HEK293 (cell line): ENCODE measurements around the gene TM6SF1.

ENCODE experiments used
- KLF10 ChIP-seq: fragments of 450-650 bp; IDR thresholded peaks from 2 replicates; pipeline ENCODE4 v1.5.1; 2018; ENCODE audit warnings: missing biosample characterization, mild to moderate bottlenecking, missing genetic modification characterization
- MEIS1 ChIP-seq: sonication (generic); formaldehyde crosslinking; IDR thresholded peaks from 2 replicates; pipeline ENCODE4 v1.8.1; 2022; ENCODE audit warnings: missing genetic modification reagents, mild to moderate bottlenecking, borderline replicate concordance
- OVOL3 ChIP-seq: fragments of 450-650 bp; formaldehyde crosslinking; IDR thresholded peaks from 2 replicates; pipeline ENCODE4 v1.5.1; 2016; ENCODE audit warnings: missing biosample characterization, missing genetic modification characterization
- RBAK ChIP-seq: fragments of 450-650 bp; formaldehyde crosslinking; IDR thresholded peaks from 2 replicates; pipeline ENCODE4 v1.5.1; 2016; ENCODE audit warnings: missing biosample characterization, missing genetic modification characterization
- SETDB1 ChIP-seq: IDR thresholded peaks from one replicate; pipeline ENCODE4 v1.6.1; 2017; ENCODE audit warnings: mild to moderate bottlenecking, low read length, moderate library complexity, mixed read lengths; ENCODE audit not compliant: insufficient read length
- ZEB2 ChIP-seq: fragments of 450-650 bp; formaldehyde crosslinking; IDR thresholded peaks from 2 replicates; pipeline ENCODE4 v1.5.1; 2016; ENCODE audit warnings: missing biosample characterization, missing genetic modification characterization
- ZFP41 ChIP-seq: fragments of 450-650 bp; formaldehyde crosslinking; IDR thresholded peaks from 2 replicates; pipeline ENCODE4 v1.5.1; 2016; ENCODE audit warnings: missing biosample characterization, missing genetic modification characterization, borderline replicate concordance
- ZNF114 ChIP-seq: fragments of 450-650 bp; formaldehyde crosslinking; IDR thresholded peaks from 2 replicates; pipeline ENCODE4 v1.5.0; 2017; ENCODE audit warnings: missing biosample characterization, missing genetic modification characterization
- ZNF132 ChIP-seq: fragments of 450-650 bp; formaldehyde crosslinking; IDR thresholded peaks from 2 replicates; pipeline ENCODE4 v1.5.1; 2017; ENCODE audit warnings: missing biosample characterization, missing genetic modification characterization, borderline replicate concordance
- ZNF26 ChIP-seq: fragments of 450-650 bp; formaldehyde crosslinking; IDR thresholded peaks from 2 replicates; pipeline ENCODE4 v1.5.1; 2016; ENCODE audit warnings: missing biosample characterization, missing genetic modification characterization
- ZNF274 ChIP-seq, 2 experiments: fragments of 200-500 bp in 1 of 2; fragments of 450-650 bp in 1 of 2; sonication (Bioruptor generic) in 1 of 2; formaldehyde crosslinking in 1 of 2; IDR thresholded peaks; 2 replicates each; pipeline versions ENCODE4 v1.5.1 to v1.6.1; 2014 to 2016; ENCODE audit warnings: borderline replicate concordance in 1 of 2, inconsistent platforms in 1 of 2, low read length in 1 of 2, missing biosample characterization in 1 of 2, missing genetic modification characterization in 1 of 2
- ZNF362 ChIP-seq: fragments of 450-650 bp; formaldehyde crosslinking; IDR thresholded peaks from 2 replicates; pipeline ENCODE4 v1.5.1; 2016; ENCODE audit warnings: missing biosample characterization, missing genetic modification characterization
- ZNF366 ChIP-seq: fragments of 450-650 bp; formaldehyde crosslinking; conservative IDR thresholded peaks from 2 replicates; pipeline ENCODE4 v1.5.1; 2016; ENCODE audit warnings: missing biosample characterization, missing genetic modification characterization
- ZNF391 ChIP-seq: fragments of 450-650 bp; formaldehyde crosslinking; IDR thresholded peaks from 2 replicates; pipeline ENCODE4 v1.5.1; 2016; ENCODE audit warnings: low read depth, missing biosample characterization, missing genetic modification characterization, borderline replicate concordance
- ZNF449 ChIP-seq: fragments of 450-650 bp; formaldehyde crosslinking; IDR thresholded peaks from 2 replicates; pipeline ENCODE4 v1.5.1; 2017; ENCODE audit warnings: missing biosample characterization, mild to moderate bottlenecking, missing genetic modification characterization, moderate library complexity
- ZNF514 ChIP-seq: fragments of 450-650 bp; formaldehyde crosslinking; IDR thresholded peaks from 2 replicates; pipeline ENCODE4 v1.5.1; 2016; ENCODE audit warnings: missing biosample characterization, missing genetic modification characterization
- ZNF585B ChIP-seq: fragments of 450-650 bp; formaldehyde crosslinking; IDR thresholded peaks from 2 replicates; pipeline ENCODE4 v1.5.1; 2016; ENCODE audit warnings: missing biosample characterization, missing genetic modification characterization
- ZNF670 ChIP-seq: fragments of 450-650 bp; formaldehyde crosslinking; IDR thresholded peaks from 2 replicates; pipeline ENCODE4 v1.5.1; 2016; ENCODE audit warnings: missing biosample characterization, missing genetic modification characterization, low read depth
- TF ChIP-seq, protein P1 (sequence below): fragments of 450-650 bp; formaldehyde crosslinking; IDR thresholded peaks from 2 replicates; pipeline ENCODE4 v1.5.1; 2016; ENCODE audit warnings: missing biosample characterization, missing genetic modification characterization
- TF ChIP-seq, protein P2 (sequence below): fragments of 450-650 bp; IDR thresholded peaks from 2 replicates; pipeline ENCODE4 v1.5.1; 2018; ENCODE audit warnings: missing biosample characterization, mild to moderate bottlenecking, missing genetic modification characterization
- TF ChIP-seq, protein P3 (sequence below): fragments of 450-650 bp; formaldehyde crosslinking; conservative IDR thresholded peaks from 2 replicates; pipeline ENCODE4 v1.5.1; 2016; ENCODE audit warnings: low read depth, missing biosample characterization, missing genetic modification characterization

Gene TM6SF1

GRCh38 chr15:83061680-83062079 lies 45.8 kb upstream of the TM6SF1 start (continued):
- TF ChIP-seq, protein P1, sequence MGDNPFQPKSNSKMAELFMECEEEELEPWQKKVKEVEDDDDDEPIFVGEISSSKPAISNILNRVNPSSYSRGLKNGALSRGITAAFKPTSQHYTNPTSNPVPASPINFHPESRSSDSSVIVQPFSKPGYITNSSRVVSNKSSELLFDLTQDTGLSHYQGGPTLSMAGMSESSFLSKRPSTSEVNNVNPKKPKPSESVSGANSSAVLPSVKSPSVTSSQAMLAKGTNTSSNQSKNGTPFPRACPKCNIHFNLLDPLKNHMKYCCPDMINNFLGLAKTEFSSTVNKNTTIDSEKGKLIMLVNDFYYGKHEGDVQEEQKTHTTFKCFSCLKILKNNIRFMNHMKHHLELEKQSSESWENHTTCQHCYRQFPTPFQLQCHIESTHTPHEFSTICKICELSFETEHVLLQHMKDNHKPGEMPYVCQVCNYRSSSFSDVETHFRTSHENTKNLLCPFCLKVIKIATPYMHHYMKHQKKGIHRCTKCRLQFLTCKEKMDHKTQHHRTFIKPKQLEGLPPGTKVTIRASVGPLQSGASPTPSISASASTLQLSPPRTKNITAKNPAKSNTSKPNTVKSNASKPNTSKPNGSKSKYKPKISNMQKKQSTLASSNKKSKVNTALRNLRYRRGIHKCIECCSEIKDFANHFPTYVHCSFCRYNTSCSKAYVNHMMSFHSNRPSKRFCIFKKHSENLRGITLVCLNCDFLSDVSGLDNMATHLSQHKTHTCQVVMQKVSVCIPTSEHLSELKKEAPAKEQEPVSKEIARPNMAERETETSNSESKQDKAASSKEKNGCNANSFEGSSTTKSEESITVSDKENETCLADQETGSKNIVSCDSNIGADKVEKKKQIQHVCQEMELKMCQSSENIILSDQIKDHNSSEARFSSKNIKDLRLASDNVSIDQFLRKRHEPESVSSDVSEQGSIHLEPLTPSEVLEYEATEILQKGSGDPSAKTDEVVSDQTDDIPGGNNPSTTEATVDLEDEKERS (tag by site-specific recombination): no peak
- TF ChIP-seq RBAK: no peak
- no peak for TF ChIP-seq ZNF514 (tag by site-specific recombination)
- TF ChIP-seq ZEB2 (tag by site-specific recombination): 0 out of 2 replicates have a peak, but pooled peaks have one; percentile 53
- no peak for TF ChIP-seq ZNF362 (tag by site-specific recombination)
- no peak for TF ChIP-seq SETDB1
- no peak for TF ChIP-seq KLF10 (tag by site-specific recombination)
- TF ChIP-seq ZNF585B (tag by site-specific recombination): no peak
- no peak for TF ChIP-seq ZNF391 (tag by site-specific recombination)
- no peak for TF ChIP-seq ZNF132 (tag by site-specific recombination)
- TF ChIP-seq ZNF274 (IDR thresholded peaks at IDR 0.05; ENCODE audit: low read length): no peak
- no peak for TF ChIP-seq ZNF274 (tag by site-specific recombination; IDR thresholded peaks at IDR 0.05; ENCODE audit: borderline replicate concordance)
- TF ChIP-seq, protein P2, sequence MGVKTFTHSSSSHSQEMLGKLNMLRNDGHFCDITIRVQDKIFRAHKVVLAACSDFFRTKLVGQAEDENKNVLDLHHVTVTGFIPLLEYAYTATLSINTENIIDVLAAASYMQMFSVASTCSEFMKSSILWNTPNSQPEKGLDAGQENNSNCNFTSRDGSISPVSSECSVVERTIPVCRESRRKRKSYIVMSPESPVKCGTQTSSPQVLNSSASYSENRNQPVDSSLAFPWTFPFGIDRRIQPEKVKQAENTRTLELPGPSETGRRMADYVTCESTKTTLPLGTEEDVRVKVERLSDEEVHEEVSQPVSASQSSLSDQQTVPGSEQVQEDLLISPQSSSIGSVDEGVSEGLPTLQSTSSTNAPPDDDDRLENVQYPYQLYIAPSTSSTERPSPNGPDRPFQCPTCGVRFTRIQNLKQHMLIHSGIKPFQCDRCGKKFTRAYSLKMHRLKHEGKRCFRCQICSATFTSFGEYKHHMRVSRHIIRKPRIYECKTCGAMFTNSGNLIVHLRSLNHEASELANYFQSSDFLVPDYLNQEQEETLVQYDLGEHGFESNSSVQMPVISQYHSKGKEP (tag by site-specific recombination): peak; percentile 44; the same call in 1 of the 2 replicates
- no peak for TF ChIP-seq ZNF26 (tag by site-specific recombination)
- no peak for TF ChIP-seq MEIS1
- TF ChIP-seq, protein P3, sequence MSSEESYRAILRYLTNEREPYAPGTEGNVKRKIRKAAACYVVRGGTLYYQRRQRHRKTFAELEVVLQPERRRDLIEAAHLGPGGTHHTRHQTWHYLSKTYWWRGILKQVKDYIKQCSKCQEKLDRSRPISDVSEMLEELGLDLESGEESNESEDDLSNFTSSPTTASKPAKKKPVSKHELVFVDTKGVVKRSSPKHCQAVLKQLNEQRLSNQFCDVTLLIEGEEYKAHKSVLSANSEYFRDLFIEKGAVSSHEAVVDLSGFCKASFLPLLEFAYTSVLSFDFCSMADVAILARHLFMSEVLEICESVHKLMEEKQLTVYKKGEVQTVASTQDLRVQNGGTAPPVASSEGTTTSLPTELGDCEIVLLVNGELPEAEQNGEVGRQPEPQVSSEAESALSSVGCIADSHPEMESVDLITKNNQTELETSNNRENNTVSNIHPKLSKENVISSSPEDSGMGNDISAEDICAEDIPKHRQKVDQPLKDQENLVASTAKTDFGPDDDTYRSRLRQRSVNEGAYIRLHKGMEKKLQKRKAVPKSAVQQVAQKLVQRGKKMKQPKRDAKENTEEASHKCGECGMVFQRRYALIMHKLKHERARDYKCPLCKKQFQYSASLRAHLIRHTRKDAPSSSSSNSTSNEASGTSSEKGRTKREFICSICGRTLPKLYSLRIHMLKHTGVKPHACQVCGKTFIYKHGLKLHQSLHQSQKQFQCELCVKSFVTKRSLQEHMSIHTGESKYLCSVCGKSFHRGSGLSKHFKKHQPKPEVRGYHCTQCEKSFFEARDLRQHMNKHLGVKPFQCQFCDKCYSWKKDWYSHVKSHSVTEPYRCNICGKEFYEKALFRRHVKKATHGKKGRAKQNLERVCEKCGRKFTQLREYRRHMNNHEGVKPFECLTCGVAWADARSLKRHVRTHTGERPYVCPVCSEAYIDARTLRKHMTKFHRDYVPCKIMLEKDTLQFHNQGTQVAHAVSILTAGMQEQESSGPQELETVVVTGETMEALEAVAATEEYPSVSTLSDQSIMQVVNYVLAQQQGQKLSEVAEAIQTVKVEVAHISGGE (tag by site-specific recombination): no peak
- TF ChIP-seq ZFP41 (tag by site-specific recombination): no peak
- peak; percentile 47; the same call in 1 of the 2 replicates for TF ChIP-seq OVOL3 (tag by site-specific recombination)
- no peak for TF ChIP-seq ZNF449
- no peak for TF ChIP-seq ZNF670
- peak; percentile 58 for TF ChIP-seq ZNF366 (tag by site-specific recombination)
- no peak for TF ChIP-seq ZNF114 (tag by site-specific recombination)
